Measurements from ENCODE around the gene TGFBR2.

DNA sequence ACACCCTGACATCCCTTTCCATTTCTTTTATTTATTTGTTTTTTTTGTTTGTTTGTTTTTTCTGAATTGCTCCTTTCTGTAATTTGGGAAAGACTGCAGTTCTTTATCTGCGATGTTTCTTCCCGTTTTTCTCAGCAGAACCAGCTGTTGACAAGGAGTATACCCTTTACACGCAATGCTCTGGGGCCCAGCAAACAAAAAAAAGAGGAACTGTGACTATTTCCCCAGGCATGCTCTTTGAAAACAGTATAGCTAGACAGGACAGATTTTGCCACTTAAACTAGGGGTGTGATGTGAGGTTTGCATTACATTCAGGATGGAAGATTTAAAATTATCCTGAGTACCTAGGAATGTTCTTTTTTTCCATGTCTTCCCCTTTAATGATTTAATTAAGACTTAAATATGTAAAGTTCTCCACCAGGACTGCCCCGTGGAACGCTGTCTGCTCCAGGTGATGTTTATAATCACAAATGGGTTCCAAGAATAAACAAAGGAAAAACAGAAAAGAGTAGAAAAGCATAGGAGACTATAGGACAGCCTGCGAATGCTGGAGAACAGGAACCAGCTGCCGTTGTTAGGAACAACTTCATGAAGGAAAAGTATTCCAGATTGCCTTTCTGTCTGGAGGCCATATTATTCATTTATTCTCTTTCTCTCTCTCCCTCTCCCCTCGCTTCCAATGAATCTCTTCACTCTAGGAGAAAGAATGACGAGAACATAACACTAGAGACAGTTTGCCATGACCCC, 43.3 kb downstream of the TGFBR2 start:
- TF ChIP-seq YY1 (IDR thresholded peaks at IDR 0.05; ENCODE audit: low read depth) (no peak), RAD21 (IDR thresholded peaks at IDR 0.05; ENCODE audit: low read depth) (no peak), CREB1 (IDR thresholded peaks at IDR 0.05; ENCODE audit: low read depth) (no peak), TEAD4 (IDR thresholded peaks at IDR 0.05) (no peak), TAF1 (IDR thresholded peaks at IDR 0.05; ENCODE audit: low read depth) (no peak), EP300 (IDR thresholded peaks at IDR 0.05; ENCODE audit: borderline replicate concordance) (no peak), TCF12 (IDR thresholded peaks at IDR 0.05; ENCODE audit: low read depth) (no peak), EGR1 (IDR thresholded peaks at IDR 0.05) (no peak), CEBPB (IDR thresholded peaks at IDR 0.05) (no peak), NFIC (IDR thresholded peaks at IDR 0.05) (no peak), FOXM1 (IDR thresholded peaks at IDR 0.05; ENCODE audit: borderline replicate concordance, low read depth) (no peak)
- TF ChIP-seq, protein P1, sequence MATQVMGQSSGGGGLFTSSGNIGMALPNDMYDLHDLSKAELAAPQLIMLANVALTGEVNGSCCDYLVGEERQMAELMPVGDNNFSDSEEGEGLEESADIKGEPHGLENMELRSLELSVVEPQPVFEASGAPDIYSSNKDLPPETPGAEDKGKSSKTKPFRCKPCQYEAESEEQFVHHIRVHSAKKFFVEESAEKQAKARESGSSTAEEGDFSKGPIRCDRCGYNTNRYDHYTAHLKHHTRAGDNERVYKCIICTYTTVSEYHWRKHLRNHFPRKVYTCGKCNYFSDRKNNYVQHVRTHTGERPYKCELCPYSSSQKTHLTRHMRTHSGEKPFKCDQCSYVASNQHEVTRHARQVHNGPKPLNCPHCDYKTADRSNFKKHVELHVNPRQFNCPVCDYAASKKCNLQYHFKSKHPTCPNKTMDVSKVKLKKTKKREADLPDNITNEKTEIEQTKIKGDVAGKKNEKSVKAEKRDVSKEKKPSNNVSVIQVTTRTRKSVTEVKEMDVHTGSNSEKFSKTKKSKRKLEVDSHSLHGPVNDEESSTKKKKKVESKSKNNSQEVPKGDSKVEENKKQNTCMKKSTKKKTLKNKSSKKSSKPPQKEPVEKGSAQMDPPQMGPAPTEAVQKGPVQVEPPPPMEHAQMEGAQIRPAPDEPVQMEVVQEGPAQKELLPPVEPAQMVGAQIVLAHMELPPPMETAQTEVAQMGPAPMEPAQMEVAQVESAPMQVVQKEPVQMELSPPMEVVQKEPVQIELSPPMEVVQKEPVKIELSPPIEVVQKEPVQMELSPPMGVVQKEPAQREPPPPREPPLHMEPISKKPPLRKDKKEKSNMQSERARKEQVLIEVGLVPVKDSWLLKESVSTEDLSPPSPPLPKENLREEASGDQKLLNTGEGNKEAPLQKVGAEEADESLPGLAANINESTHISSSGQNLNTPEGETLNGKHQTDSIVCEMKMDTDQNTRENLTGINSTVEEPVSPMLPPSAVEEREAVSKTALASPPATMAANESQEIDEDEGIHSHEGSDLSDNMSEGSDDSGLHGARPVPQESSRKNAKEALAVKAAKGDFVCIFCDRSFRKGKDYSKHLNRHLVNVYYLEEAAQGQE (IDR thresholded peaks at IDR 0.05; ENCODE audit: low read depth), result no peak
- TF ChIP-seq, protein P2, sequence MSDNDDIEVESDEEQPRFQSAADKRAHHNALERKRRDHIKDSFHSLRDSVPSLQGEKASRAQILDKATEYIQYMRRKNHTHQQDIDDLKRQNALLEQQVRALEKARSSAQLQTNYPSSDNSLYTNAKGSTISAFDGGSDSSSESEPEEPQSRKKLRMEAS (IDR thresholded peaks at IDR 0.05), result no peak
- TF ChIP-seq, protein P3, sequence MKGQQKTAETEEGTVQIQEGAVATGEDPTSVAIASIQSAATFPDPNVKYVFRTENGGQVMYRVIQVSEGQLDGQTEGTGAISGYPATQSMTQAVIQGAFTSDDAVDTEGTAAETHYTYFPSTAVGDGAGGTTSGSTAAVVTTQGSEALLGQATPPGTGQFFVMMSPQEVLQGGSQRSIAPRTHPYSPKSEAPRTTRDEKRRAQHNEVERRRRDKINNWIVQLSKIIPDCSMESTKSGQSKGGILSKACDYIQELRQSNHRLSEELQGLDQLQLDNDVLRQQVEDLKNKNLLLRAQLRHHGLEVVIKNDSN (IDR thresholded peaks at IDR 0.05), result no peak
